ENCODE data around the gene WDR35. TPM values are rescaled to one million over a fixed set of nuclear protein-coding genes. Genes with fewer than 3 reads are reported as not detected.

The WDR35 gene
- total and polyA plus RNA-seq, 4 donors: 0.97 to 3.8 (median 1.6) TPM

DNA sequence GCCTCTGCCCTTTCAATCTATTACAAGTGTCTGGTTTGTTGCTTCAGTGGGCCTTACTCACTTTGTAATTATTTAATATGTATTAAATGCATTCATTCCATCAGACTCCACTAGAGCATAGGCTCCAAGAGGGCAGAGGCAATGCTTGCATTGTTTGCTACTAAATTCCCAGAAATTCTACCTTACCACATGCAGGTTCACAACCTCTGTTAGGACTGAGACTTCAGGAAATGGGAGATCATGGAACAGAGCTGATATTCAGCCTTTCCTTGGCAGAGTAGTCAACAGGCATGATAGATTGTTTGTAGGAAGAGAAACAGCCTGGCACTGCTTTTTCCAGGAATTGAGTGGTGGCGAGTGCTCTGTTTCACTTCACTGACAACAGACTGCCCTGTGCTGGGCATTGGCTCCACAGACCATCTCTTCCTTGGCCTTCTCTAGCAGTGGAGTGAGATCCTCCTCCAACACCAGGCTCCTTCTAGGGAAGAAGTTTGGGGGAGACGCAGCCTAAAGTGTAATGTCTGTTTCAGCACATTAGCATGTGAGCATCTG lies 28.8 kb upstream of the WDR35 start:
- TF ChIP-seq FOXA1 (IDR thresholded peaks at IDR 0.05) (no peak), RXRA (IDR thresholded peaks at IDR 0.05) (no peak), TAF1 (conservative IDR thresholded peaks at IDR 0.05) (no peak), HNF4A (conservative IDR thresholded peaks at IDR 0.05) (no peak), SP1 (IDR thresholded peaks at IDR 0.05) (no peak), FOXA2 (IDR thresholded peaks at IDR 0.05) (no peak), GABPA (IDR thresholded peaks at IDR 0.05 in 1 of 2, conservative IDR thresholded peaks at IDR 0.05 in 1 of 2) (no peak), YY1 (IDR thresholded peaks at IDR 0.05) (no peak), HNF4G (IDR thresholded peaks at IDR 0.05) (no peak), RAD21 (IDR thresholded peaks at IDR 0.05) (no peak), EGR1 (IDR thresholded peaks at IDR 0.05; ENCODE audit: low read depth in 2 of 2) (no peak), NR2F2 (IDR thresholded peaks at IDR 0.05) (no peak), JUND (IDR thresholded peaks at IDR 0.05) (no peak)
- TF ChIP-seq, protein P1, sequence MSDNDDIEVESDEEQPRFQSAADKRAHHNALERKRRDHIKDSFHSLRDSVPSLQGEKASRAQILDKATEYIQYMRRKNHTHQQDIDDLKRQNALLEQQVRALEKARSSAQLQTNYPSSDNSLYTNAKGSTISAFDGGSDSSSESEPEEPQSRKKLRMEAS (IDR thresholded peaks at IDR 0.05): no peak
- TF ChIP-seq, protein P2, sequence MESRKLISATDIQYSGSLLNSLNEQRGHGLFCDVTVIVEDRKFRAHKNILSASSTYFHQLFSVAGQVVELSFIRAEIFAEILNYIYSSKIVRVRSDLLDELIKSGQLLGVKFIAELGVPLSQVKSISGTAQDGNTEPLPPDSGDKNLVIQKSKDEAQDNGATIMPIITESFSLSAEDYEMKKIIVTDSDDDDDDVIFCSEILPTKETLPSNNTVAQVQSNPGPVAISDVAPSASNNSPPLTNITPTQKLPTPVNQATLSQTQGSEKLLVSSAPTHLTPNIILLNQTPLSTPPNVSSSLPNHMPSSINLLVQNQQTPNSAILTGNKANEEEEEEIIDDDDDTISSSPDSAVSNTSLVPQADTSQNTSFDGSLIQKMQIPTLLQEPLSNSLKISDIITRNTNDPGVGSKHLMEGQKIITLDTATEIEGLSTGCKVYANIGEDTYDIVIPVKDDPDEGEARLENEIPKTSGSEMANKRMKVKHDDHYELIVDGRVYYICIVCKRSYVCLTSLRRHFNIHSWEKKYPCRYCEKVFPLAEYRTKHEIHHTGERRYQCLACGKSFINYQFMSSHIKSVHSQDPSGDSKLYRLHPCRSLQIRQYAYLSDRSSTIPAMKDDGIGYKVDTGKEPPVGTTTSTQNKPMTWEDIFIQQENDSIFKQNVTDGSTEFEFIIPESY (IDR thresholded peaks at IDR 0.05): no peak
- TF ChIP-seq, protein P3, sequence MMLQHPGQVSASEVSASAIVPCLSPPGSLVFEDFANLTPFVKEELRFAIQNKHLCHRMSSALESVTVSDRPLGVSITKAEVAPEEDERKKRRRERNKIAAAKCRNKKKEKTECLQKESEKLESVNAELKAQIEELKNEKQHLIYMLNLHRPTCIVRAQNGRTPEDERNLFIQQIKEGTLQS (IDR thresholded peaks at IDR 0.05): no peak
- TF ChIP-seq, protein P4, sequence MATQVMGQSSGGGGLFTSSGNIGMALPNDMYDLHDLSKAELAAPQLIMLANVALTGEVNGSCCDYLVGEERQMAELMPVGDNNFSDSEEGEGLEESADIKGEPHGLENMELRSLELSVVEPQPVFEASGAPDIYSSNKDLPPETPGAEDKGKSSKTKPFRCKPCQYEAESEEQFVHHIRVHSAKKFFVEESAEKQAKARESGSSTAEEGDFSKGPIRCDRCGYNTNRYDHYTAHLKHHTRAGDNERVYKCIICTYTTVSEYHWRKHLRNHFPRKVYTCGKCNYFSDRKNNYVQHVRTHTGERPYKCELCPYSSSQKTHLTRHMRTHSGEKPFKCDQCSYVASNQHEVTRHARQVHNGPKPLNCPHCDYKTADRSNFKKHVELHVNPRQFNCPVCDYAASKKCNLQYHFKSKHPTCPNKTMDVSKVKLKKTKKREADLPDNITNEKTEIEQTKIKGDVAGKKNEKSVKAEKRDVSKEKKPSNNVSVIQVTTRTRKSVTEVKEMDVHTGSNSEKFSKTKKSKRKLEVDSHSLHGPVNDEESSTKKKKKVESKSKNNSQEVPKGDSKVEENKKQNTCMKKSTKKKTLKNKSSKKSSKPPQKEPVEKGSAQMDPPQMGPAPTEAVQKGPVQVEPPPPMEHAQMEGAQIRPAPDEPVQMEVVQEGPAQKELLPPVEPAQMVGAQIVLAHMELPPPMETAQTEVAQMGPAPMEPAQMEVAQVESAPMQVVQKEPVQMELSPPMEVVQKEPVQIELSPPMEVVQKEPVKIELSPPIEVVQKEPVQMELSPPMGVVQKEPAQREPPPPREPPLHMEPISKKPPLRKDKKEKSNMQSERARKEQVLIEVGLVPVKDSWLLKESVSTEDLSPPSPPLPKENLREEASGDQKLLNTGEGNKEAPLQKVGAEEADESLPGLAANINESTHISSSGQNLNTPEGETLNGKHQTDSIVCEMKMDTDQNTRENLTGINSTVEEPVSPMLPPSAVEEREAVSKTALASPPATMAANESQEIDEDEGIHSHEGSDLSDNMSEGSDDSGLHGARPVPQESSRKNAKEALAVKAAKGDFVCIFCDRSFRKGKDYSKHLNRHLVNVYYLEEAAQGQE (IDR thresholded peaks at IDR 0.05): no peak
- TF ChIP-seq, protein P5, sequence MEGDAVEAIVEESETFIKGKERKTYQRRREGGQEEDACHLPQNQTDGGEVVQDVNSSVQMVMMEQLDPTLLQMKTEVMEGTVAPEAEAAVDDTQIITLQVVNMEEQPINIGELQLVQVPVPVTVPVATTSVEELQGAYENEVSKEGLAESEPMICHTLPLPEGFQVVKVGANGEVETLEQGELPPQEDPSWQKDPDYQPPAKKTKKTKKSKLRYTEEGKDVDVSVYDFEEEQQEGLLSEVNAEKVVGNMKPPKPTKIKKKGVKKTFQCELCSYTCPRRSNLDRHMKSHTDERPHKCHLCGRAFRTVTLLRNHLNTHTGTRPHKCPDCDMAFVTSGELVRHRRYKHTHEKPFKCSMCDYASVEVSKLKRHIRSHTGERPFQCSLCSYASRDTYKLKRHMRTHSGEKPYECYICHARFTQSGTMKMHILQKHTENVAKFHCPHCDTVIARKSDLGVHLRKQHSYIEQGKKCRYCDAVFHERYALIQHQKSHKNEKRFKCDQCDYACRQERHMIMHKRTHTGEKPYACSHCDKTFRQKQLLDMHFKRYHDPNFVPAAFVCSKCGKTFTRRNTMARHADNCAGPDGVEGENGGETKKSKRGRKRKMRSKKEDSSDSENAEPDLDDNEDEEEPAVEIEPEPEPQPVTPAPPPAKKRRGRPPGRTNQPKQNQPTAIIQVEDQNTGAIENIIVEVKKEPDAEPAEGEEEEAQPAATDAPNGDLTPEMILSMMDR (IDR thresholded peaks at IDR 0.05; ENCODE audit: low read depth, low read length, missing input control): no peak
- no peak overlapping the region for H3K27ac ChIP-seq (ENCODE audit: low read depth in 1 of 2, low read length in 2 of 2)
- no peak overlapping the region for H3K9ac ChIP-seq (ENCODE audit: low read depth in 1 of 2, low read length in 2 of 2)
- H3K27me3 ChIP-seq (ENCODE audit: control insufficient read depth in 4 of 4, insufficient read depth in 4 of 4, low read length in 3 of 4): no peaks in the 10 kb centered on the region
- no peaks in the 10 kb centered on the region for H3K9me3 ChIP-seq (ENCODE audit: control insufficient read depth in 4 of 4, low read length in 3 of 4)
- 94% methylated on average over 2 of the region's 2 CpGs for WGBS
- H3K36me3 ChIP-seq (ENCODE audit: control insufficient read depth in 4 of 4, insufficient read depth in 3 of 4, low read depth in 1 of 4, low read length in 3 of 4): no peaks in the 10 kb centered on the region
- peaks cover 0 to 5% (median 1%) of the 10 kb centered on the region in 4 donors for H3K4me1 ChIP-seq (ENCODE audit: control insufficient read depth in 4 of 4, insufficient read depth in 4 of 4, low read length in 3 of 4)
- no peak overlapping the region for H3K4me3 ChIP-seq (ENCODE audit: low read depth in 1 of 3, low read length in 3 of 3)
- no peak for DNase-seq (ENCODE audit: low spot score)
